HG03139 (cell line): ENCODE results near the gene TMEM214.
A peak's percentile ranks its signal among the peaks of the same experiment; 100 is the strongest.
"Not testable (repeated sequence)": the region's sequence is repeated elsewhere in the genome, so short reads cannot be mapped to it uniquely, and the experiment has no call there.

ENCODE experiments used
- ATAC-seq: cut with Tn5 transposase; IDR thresholded peaks from one replicate; pipeline ENCODE4 v1.9.1; 2021; ENCODE audit not compliant: unreplicated experiment

The TMEM214 gene

DNA sequence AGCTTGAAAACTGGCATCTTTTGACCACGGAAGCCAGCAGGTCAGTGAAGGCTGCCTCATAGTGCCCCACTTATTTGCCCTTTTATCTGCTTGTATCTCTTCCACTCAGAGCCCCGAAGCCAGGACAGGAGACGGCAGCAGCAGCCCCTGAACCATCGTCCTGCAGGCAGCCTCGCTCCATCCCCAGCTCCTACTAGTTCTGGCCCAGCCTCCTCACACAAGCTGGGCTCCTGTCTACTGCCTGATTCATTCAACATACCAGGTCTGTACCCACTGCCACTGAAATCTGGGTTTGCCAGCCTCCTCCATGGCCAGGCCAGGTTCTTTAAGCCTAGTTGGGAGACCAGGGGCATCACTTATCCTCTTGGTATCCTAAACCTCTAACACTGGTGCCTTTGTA is 34.6 kb downstream of the TMEM214 start:
- ATAC-seq, result no peak

DNA sequence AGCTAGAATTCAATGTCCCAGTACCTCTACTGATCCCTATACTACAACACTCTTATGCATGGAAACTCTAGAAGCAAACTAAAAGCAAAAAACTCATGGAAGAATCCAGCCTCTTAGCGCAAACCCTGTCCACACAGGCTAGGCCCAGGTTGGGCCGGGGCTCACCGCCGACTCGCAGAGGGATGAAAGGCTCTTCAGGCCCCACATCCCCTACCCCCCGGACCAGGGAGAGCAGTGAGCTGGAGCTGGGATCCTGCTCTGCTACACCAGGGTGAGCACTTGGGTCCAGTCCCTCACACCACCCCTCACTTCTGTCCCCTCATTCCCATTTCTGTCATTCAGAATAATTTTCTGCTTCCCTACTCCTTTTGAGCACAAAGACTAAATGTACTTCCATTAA is 36.7 kb downstream of the TMEM214 start:
- ATAC-seq, result no peak

DNA sequence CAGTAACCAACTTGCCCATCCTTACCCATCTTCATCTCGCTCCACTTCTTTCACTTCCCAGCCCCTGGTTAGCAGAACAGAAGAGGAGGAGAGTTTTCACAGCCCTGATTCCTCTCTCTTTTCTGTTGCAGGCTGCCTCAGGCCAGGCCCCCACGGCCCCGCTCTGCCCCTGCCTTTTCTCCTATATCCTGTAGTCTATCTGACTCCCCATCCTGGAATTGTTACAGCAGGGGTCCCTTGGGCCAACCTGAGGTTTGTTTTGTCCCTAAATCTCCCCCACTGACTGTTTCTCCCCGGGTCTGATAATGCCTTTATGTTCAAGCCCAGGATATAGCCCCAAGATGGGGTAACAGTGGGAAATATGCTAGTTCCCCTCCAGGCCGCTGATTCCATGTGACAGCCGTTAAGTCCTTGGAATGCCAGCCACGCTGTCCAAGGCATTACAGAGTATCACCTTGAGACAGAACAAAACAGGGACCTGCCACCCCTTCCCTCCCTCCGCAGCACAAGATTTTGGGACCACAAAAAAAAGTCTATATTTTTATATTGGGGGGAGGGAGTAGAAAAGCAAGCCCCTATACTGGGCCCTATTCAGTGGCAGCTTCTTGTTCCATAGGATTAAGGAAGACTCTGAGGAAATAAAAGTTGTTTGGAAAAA is 37.3 kb downstream of the TMEM214 start:
- ATAC-seq, result no peak

DNA sequence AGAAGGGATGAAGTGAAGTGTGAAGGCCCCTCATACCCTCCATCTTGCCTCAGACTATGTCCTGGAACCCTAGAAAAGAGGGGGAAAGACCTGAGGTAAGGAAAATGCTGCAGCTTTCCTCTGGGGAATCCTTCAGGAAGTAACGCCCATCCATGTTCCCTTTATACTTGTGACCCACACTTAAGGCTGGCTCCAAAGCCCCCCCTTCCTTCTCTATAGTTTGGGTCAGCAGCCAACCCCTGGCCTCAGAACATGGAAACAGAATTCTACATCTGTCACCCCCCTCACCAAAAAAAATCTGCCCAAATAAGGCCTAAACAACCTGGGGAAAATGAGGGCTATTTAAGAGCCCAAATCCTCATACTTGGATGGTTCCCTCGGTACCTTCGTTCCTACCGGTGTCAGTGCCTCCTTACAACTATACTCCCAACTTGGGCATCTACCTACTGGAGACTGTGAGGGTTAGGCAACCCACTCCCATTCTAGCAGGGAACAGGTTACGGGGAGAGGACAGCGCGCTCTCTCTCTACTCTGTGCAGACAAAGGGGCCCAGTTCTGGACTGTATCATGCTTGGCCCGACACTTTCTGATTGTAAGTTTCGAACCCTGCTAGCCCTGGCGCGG is 38.0 kb downstream of the TMEM214 start:
- no peak for ATAC-seq

DNA sequence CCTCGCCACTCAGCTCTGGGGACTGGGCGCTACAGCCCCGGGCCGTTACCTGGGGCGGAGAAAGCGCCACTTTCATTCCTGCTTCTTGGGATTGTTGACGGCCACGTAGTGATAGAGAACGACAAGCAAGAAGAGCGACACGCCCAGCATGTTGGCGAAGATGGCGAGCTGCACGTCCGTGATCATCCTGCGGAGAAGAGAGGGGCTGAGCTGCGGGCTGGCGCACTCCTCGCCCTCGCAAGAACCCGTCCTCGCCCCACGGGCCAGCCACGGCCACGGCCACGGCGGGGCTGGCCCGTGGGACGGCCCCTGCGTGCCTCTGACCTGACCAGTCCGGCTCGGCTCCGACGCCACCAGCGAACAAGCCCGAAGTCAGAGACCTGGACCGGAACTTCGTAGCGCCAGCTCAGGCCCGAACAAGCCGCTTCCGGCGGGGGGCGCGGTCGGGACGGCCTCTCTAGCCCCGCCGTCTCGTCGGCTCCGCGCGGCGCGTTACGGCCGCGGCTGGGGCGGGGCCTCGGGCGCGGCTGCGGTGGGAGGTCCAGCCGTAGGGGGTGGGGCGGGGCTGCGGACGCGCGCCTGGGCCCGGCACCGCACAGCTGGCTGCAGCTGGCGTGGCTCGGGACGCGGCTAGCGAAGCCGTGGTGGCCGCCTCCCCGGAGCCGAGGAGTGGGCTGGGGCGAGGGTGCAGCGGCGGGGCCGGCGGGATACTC is 38.7 kb downstream of the TMEM214 start, which contains the start of gene OST4:
Gene OST4 (minus strand): TSS at position 378 of the 713 bp plus-strand sequence.
- peak; percentile 77 for ATAC-seq

DNA sequence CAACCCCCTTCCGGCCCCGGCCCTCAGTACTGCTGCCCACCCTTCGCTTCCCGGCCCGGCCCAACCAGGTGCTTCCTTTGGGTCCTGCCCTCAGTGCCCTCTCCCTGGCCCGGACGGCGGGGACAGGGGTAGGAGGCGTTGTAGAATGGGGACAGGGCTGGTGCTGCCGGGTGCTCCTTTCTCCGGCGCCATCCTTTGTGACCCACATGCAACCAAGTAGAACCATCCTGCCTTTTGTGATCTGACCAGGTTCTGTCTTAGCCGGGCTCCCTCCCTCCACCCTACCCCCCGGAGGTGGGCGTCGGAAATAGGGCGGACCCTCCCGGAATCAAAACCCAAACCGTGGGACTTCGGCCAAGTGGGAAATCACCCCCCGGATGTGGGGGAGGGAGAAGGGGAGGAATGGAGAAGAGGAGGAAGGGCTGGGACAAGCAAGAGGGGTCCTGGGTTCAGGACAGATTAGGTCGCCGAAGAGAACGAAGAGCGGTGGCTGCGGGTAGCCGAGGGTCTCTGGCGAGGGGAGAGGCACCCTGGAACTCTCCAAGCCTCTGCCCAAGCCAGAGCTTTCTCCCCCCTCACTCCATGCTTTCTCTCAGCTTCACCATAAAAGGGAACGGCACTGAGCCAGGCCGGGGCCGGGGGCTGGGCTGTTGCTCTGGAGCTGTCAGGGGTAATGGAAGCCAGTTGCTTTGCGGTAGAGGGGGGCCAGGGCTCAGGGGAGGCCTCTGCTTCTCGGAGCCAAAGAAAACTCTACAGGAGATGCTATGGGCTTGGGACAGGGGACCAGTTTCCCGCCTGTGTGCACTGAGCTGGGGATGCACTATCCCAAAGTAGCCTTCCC is 39.4 kb downstream of the TMEM214 start:
- ATAC-seq, result peak; percentile 4

DNA sequence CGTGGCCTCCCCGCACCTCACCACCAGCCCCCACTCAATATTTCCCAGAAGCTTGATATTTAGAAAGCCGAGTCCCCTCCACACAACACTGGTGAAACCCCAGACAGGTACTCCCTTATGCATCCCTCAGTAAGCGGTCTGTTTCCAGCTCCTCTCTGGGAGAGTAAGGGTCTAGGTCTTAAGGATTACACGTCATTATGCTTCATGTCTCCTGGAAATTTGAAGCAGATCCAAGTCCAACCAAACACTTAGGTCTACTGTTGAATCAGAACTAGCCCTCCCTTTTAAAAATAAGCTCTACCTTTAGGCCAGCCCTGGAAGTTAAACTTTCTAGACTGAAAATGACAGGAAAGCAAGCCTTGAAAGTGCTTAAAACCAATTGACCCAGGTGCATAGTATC is 40.2 kb downstream of the TMEM214 start:
- ATAC-seq, result no peak

DNA sequence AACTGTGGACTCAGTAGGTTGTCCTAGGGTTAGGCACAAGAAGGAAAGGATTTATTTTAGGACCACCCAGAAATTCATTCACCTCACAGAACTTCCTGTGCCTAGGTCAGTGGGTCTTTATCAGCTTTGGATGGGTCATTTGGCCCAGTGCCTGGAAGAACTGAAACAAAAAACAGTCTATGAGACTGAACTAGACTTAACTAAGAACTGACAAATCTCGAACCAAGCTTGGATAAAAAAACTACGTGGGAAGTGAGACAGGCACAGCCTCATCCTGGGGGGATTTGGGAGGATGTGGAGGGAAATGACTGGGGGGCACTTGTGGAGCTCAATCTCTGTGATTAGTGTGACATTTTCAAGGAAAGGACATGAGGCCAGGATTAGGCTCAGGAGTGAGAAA is 41.0 kb downstream of the TMEM214 start:
- no peak for ATAC-seq

DNA sequence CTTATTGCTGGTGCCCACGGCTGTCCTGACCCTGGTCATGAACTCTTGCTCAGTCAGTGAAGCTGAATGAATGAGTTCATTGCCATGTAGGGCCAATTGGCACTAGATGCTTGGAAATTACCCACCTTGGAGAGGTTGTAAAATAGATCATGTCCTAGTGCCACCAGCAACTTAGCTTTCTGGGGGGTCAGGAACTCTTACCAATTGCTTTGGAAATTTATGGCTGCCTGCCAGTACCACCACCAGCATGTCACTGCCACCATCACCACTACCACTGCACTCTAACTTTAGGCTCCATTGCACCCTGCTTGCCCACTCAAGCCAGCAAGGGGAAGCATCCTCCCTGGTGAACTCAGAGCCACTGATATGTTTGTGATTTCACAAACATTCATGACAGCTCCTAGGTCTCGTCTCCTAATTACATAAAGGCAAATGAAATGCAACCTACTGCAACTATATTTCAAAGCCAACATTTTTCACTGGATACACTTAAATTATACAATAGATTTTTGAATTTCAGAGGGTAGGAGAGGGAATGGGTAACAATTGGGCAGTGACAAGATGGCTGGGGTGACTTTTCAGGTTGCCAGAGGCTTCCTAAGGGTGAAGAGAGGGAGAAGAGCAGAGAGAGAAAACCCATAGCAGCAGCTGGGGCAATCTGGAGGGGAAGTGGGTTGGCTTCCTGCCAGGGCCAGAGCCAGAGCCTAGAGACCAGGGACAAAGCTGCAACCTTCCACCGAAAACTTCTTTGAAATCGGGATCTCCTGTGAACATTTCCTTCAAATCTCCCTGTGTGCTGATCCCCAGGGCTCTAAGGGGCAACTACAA is 42.2 kb downstream of the TMEM214 start:
- no peak for ATAC-seq

DNA sequence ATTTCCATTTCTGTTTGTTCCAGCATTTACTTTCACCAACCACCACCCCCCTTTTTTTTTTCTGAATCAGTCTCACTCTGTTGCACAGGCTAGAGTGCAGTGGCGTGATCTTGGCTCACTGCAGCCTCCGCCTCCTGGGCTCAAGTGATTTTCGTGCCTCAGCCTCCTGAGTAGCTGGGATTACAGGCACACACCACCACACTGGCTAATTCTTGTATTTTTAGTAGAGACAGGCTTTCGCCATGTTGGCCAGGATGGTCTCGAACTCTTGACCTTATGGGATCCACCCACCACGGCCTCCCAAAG is 42.8 kb downstream of the TMEM214 start:
- ATAC-seq, result not testable (repeated sequence)

DNA sequence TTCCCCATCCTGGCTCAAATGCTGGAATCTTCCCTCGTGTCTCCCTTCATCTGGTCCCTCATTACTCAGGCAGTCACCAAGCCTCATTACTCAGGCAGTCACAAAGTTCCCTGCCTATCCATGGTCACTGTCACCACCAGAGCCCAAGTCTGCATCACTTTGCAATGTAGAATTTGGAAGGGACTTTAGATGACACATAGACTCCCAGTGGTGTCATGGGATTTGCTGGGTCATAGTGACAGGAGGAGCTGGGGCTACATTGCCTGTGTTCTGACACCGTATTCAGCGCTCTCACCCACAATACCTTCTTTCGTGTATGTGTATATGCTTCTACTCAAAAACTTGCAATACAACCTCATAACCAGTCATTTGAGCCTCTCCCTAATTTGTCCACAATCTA is 43.6 kb downstream of the TMEM214 start:
- no peak for ATAC-seq

DNA sequence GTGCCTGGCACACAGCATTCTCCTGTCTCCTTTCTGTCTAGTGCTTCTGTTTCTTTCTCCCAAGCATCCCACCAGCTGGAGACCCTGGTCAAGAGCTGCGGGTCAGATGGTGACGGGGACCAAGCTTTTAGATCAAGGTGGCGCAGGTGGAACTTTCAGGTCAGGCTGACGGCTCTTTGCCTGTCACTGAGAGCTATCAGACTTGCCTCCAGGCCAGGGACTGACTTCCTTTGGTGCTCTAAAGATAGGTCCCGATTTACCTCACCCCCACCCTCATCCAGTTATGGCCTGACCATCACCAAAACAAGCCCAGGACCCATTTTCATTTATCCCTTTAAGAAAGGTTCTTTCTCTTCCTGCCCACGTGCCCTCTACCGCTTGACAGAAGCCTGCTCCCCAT is 44.5 kb downstream of the TMEM214 start:
- no peak for ATAC-seq

DNA sequence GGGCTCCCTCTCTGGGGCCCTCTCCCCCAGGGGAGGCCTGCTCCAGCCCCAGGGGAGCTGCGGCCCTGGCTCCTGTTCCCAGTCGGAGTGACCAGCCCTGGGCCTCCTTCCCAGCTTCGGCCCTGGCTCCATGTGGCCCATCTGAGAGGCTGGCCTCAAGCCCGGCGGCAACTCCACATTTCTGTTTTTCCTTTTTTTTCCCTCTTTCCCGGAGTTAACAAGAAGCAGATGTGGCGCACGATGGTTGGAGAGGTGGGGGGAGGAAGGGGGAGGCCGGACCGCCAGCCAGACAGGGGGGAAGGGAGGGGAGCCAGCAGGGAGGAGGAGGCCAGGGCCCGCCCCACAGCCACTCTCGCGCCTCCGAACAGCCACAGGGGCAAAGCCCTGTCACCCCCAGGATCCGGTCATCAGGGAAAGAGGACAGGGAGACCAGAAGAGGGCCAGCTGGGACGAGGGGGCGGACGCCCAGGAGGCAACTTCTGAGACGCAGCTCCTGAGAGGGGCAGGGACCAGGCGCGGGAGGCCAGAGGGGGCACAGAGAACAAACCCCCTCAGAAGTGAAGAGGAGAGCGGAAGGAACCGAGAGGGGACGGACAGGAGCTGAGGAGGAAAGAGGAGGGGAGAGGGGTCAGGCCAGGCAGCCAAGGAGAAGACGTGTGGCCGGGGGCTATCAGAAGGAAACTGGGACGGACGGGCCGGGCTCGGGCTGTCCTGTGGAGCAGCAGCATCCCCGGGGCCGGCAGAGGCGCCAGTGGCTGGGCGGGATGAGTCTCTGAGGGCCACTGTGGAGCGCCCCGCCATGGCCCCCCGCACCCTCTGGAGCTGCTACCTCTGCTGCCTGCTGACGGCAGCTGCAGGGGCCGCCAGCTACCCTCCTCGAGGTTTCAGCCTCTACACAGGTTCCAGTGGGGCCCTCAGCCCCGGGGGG is 45.8 kb downstream of the TMEM214 start, which contains the start of gene EMILIN1:
Gene EMILIN1 (plus strand): TSS at position 349 of the 928 bp plus-strand sequence. CDS start 451 bp downstream, at position 800.
- ATAC-seq, result no peak

DNA sequence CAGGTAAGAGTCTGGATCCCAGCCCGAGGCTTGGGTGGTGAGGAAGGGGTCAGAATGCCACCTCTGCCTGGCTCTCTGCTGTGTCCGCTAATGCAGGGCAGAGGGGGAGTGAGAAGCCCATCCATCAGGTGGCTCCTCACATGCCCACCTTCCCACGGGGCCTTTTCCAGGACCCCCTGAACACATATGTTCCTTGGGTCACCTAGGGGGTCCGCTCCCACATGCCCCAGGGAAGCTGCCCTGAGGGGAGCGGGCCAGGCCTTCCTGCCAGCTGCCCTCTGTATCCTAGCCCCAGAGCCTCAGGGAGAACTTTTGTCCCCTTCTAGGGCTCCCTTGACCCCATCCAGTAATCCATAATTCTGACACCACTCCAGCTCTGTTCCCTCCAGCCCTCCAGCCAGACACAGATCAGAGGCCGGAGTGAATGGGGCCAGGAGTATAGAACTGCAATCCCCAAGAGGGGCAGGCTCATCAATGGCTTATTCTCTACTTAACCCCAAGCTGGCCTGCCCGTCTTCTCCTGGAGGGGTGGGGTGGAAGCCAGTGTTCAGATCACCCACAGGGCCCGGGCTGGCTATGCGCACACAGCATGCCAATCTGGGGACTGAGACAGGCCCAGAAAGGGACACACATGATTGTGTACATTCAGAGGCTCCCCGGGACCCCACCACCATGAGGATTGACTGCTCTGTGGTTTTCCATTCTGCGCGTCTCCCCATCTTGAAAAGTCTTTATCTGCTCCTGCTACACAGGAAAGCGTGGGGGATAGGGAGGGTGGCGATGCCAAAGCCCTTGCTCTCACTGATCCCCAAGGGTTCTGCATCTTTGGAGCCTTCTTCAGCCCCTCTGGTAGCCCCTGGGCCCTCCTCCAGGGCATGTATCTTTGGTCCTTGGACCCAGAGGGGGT is 46.7 kb downstream of the TMEM214 start:
- ATAC-seq, result no peak

DNA sequence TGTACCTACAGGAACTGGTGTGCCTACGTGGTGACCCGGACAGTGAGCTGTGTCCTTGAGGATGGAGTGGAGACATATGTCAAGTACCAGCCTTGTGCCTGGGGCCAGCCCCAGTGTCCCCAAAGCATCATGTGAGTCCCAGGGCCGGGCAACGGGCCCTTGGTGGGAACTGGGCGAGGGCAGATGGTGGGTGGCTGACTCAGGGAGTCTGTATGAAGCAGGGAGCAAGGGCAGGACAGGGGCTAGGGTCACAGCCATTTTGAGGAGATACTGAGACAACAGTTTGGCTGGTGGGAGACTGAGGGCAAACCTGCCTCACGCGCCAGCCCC is 47.3 kb downstream of the TMEM214 start:
- no peak for ATAC-seq

DNA sequence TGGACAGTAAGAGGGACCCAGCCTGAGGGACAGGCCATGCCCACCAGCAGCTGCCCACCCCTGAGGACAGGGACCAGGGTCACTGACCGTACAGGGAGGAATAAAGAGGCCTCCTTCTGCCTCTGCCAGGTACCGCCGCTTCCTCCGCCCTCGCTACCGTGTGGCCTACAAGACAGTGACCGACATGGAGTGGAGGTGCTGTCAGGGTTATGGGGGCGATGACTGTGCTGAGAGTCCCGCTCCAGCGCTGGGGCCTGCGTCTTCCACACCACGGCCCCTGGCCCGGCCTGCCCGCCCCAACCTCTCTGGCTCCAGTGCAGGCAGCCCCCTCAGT is 47.8 kb downstream of the TMEM214 start:
- no peak for ATAC-seq

DNA sequence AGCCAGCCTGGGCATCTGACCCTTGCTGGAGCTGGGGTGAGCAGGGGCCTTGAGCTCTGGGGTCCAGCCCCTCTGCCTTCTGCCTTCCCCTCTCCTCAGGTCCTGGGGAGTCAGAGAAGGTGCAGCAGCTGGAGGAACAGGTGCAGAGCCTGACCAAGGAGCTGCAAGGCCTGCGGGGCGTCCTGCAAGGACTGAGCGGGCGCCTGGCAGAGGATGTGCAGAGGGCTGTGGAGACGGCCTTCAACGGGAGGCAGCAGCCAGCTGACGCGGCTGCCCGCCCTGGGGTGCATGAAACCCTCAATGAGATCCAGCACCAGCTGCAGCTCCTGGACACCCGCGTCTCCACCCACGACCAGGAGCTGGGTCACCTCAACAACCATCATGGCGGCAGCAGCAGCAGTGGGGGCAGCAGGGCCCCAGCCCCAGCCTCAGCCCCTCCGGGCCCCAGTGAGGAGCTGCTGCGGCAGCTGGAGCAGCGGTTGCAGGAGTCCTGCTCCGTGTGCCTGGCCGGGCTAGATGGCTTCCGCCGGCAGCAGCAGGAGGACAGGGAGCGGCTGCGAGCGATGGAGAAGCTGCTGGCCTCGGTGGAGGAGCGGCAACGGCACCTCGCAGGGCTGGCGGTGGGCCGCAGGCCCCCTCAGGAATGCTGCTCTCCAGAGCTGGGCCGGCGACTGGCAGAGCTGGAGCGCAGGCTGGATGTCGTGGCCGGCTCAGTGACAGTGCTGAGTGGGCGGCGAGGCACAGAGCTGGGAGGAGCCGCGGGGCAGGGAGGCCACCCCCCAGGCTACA is 49.4 kb downstream of the TMEM214 start:
- ATAC-seq, result no peak
